HG03175 (cell line): Measurements from ENCODE around the gene NREP.

Source experiments
- ATAC-seq: cut with Tn5 transposase; IDR thresholded peaks from one replicate; pipeline ENCODE4 v1.9.1; 2021; ENCODE audit warnings: mild to moderate bottlenecking, moderate library complexity; ENCODE audit not compliant: unreplicated experiment

The NREP gene, protein sequence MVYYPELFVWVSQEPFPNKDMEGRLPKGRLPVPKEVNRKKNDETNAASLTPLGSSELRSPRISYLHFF

GRCh38 chr5:111756581-111757354, at the start of gene NREP:
NREP (minus strand) TSS chr5:111757194; CDS start chr5:111755772, 1,422 bp downstream.
- peak; percentile 2 for ATAC-seq

GRCh38 chr5:111806753-111807152, 49.8 kb upstream of the NREP start:
- ATAC-seq: no peak

DNA sequence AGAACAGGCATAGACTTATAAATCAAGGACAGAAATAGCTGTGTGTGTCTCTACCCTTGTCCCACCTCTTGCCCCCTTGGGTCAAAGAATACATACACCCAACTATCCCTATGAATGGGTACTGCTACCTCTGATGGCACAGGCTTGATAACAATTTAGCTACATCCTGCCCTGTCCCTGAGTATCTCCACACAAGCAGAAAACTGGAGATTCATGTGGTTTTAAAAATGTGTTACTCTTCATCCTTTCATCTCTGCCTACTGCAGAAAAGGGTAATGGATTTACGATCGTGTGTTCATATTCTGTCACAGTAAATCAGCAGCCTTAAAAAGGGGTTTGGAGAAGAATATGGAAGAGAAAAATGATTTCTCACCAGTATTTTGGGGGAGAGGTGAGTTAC, 49.2 kb upstream of the NREP start:
- ATAC-seq: no peak

- no peak for ATAC-seq
These were observed 48.1 kb upstream of the NREP start for GRCh38 chr5:111805071-111805470.

GRCh38 chr5:111800351-111800750, 43.4 kb upstream of the NREP start:
- ATAC-seq: no peak

- ATAC-seq: no peak
These were observed 38.1 kb upstream of the NREP start for GRCh38 chr5:111795142-111795541.

GRCh38 chr5:111792471-111793058, 35.6 kb upstream of the NREP start:
- ATAC-seq: no peak

GRCh38 chr5:111790295-111790694, 33.3 kb upstream of the NREP start:
- ATAC-seq: no peak

DNA sequence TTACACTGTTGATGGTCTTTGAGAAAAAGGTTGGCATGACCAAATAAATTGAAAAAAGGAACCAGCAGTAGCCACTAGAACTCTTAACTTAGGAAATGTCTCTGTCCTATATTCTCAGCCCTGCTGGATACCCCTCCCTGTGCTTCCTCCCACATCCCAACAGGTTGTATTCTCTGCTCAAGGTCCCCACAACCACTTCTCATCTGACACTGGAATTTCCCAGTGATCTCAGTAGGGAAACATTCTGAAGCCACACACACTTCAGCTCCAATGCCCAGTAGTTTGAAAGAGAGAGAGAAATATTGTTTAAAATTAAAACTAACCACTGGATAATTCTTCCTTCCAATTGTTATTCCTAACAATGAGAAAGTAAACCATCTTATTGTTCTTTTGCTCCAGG, 30.0 kb upstream of the NREP start:
- no peak for ATAC-seq

DNA sequence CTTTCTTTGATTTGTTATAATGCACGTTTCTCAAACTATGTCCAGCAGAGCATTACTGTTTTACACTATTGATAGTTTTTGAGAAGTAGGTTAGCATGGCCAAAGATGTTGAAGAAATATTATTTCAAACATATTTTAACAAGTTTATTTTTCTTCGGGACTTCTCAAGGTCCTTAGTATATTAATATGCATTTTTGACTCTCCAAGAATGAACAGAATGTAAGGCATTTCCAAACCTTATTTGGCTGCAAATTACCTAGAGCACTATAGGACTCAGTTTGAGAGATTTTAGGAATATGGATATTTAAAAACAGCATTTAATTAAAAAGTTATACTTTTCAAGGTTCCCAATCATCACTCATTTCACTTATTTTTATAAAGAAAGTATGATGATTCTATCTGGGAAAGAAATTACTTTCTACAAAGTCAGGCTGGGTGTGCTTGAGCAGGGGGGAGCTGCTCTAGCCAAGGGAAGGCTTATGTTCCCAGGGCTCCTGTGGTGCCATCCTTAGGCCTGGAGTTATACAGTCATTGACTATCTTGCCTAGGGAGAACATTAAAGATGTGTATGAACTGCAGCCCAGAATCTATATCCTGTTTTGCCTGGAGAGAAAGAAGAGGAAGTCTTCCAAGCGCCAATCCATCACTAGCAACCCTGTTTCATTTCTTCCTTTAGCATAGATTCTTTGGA, 27.6 kb upstream of the NREP start:
- no peak for ATAC-seq

- ATAC-seq: no peak
These were observed 26.5 kb upstream of the NREP start for GRCh38 chr5:111783537-111783936.

GRCh38 chr5:111782216-111782615, 25.2 kb upstream of the NREP start:
- no peak for ATAC-seq

- ATAC-seq: no peak
These were observed 24.2 kb upstream of the NREP start for GRCh38 chr5:111781200-111781599.

DNA sequence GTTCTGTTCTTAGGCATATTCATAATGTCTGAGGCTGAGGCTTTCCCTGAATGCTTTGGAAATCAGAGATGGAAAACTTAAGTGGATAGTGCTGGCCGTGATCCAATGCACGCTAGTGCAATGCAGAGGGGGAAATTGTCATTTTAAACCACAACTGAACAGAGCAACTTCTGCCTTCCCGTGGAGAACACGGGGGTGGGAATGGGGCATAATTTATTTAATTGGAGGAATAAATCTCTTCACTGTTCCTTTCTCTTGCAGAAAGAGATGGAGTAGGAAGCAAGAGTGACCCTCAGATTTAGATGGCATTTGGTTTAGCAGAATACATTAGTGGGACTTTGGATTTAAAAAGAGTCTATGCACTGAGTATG, 22.9 kb upstream of the NREP start:
- no peak for ATAC-seq

- no peak for ATAC-seq
These were observed 22.4 kb upstream of the NREP start for GRCh38 chr5:111779260-111779921.

DNA sequence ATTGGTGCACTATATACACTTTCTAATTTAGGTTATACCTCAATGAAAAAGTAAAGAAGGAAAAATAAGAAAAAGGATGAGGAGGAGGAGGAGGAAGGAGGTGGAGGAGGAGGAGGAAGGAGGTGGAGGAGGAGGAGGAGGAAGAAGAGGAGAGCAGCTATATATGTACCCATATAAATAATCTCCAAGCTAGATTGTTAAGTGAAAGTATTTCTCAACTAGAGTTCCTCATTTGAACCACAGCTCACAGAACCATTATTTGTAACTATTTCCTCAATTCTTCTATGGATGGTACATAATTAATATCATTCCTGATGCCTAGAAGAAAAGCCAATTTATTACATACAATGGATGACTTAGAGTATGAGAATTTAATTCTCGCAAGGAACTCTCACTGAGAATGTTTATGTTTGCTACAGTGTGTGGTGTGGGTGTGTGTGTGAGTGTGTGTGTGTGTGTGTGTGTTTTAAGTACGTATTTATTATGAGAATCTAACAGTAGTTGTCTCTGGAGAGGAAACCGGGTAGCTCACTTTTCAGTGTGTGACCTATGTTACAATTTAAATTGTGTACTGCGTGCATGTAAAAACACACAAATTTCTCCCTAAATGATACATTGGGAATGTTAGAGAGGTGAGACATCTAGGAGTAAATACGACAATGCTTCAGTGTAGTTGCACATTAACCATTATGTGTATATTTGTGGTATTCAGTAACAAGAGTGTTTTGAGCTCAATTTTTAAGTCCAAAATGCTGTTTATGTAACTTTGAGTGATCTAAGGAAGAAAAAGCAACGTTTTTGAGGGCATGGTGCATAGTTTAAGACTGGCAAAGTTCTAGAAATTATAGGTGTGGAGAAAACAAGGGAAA, 20.2 kb upstream of the NREP start:
- ATAC-seq: no peak

DNA sequence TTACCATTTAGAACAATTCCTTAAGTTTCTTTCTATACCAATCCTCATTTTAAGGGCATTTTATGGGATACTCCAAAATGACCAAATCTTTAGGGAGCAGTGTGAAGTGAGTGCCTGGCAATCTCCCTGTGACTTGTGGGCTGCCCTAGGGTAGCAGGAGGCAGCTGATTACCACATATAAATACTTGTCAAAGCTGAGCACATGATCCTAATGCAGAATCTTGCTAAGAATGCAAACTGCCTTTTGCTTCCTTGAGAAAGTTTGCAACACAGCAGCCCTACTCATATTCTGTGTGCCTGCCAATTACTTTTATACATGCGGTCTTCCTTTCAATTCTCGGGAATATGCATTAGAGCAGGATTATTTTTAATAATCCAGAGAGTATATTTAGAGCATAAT, 18.2 kb upstream of the NREP start:
- no peak for ATAC-seq

DNA sequence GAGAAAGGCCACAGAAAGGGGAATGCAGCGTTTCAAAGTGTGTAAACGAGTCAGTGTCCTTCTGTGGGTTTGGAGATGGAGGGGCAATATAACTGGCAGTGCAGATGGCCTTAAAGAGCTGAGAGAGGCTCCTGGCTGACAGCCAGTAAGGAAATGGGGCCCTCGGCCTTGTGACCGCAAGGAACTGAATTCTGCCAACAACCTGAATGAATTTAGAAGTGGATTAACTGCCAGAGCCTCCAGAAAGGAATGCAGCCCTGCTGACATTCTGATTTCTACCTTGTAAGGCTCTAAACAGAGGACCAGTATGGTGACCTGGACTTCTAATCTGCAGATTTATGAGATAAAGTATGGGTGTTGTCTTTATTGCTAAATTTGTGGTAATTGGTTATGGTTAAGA, 17.5 kb upstream of the NREP start:
- ATAC-seq: no peak

- ATAC-seq: no peak
These were observed 15.6 kb upstream of the NREP start for GRCh38 chr5:111772456-111773122.

DNA sequence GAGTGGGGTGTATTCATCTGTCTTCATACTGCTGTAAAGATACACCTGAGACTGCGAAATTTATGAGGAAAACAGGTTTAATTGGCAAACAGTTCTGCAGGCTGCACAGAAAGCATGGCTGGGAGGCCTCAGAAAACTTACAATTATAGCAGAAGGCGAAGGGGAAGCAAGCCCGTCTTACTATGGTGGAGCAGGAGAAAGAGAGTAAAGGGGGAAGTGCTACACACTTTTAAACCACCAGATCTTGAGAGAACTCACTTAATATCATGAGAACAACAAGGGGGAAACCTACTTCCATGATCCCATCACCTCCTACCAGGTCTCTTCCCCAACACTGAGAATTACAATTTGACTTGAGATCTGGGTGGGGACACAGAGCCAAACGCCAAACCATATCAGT, 12.5 kb upstream of the NREP start:
- no peak for ATAC-seq
